ENCODE data around the gene RGS9. TPM values are rescaled to one million over a fixed set of nuclear protein-coding genes. Genes with fewer than 3 reads are reported as not detected.

RGS9 gene
- total RNA-seq, 1 experiment from 2014 or later, result 8.6 TPM

GRCh38 chr17:65201331-65201730 lies 64.2 kb downstream of the RGS9 start:
- intact Hi-C loops (cut with micrococcal nuclease), result no loop called here
- H2AFZ ChIP-seq (ENCODE audit: low read depth, low read length, poor library complexity, severe bottlenecking), result no peak overlapping the region

More at GRCh38 chr17:65201331-65201730, 64.2 kb downstream of the RGS9 start:
- no peaks in the 10 kb centered on the region for H3K4me1 ChIP-seq (ENCODE audit: control insufficient read depth in 1 of 2, insufficient read depth in 2 of 2, low read length in 2 of 2)
- ATAC-seq, result no peak
- H3K36me3 ChIP-seq (ENCODE audit: control insufficient read depth in 1 of 2, insufficient read depth in 2 of 2, low read length in 2 of 2), result no peaks in the 10 kb centered on the region
- POLR2A ChIA-PET, result no interaction called here
- no peaks in the 10 kb centered on the region for H4K20me1 ChIP-seq (ENCODE audit: insufficient read depth)
- H3K9me3 ChIP-seq (ENCODE audit: control insufficient read depth in 1 of 2, insufficient read depth in 1 of 2, low read depth in 1 of 2, low read length in 2 of 2), result no peaks in the 10 kb centered on the region
- no peak overlapping the region for H3K27ac ChIP-seq (ENCODE audit: low read depth, low read length)
- DNase-seq (ENCODE audit: low read depth, low spot score), result no peak
- RAD21 ChIA-PET (ENCODE audit: low non-redundant PET in 1 of 2, low total read pairs in 2 of 2, uncharacterized antibody in 2 of 2, unreplicated experiment in 2 of 2), result no interaction called here
- no peaks in the 10 kb centered on the region for H3K79me2 ChIP-seq (ENCODE audit: insufficient read depth, low read length)
- no peak overlapping the region for H3K9ac ChIP-seq (ENCODE audit: low read length)
- H3K27me3 ChIP-seq (ENCODE audit: insufficient read depth, low read length), result no peaks in the 10 kb centered on the region
- no peaks in the 10 kb centered on the region for H3K9me2 ChIP-seq (ENCODE audit: insufficient read depth)
- no TSS peak for BruUV-seq (replicated peaks)
- CTCF ChIA-PET, result no interaction called here
- H3K4me3 ChIP-seq (replicated peaks in 1 of 2; ENCODE audit: low read depth in 1 of 2, low read length in 2 of 2), result no peak overlapping the region
- TF ChIP-seq ZFX (IDR thresholded peaks at IDR 0.05) (no peak), CTCF (IDR thresholded peaks at IDR 0.05 in 2 of 3, conservative IDR thresholded peaks at IDR 0.05 in 1 of 3; ENCODE audit: borderline replicate concordance in 1 of 3, insufficient read depth in 1 of 3, low read depth in 2 of 3, low read length in 2 of 3) (no peak), POLR2AphosphoS5 (IDR thresholded peaks at IDR 0.05; ENCODE audit: low read depth, low read length) (no peak), ZNF274 (IDR thresholded peaks at IDR 0.05; ENCODE audit: low read depth, low read length) (no peak), EZH2phosphoT487 (IDR thresholded peaks at IDR 0.05; ENCODE audit: borderline replicate concordance) (no peak), ATF3 (IDR thresholded peaks at IDR 0.05) (no peak), SIN3A (IDR thresholded peaks at IDR 0.05; ENCODE audit: low read depth) (no peak), SP1 (IDR thresholded peaks at IDR 0.05; ENCODE audit: low read depth) (no peak), CEBPB (IDR thresholded peaks at IDR 0.05; ENCODE audit: low read depth) (no peak), YY1 (IDR thresholded peaks at IDR 0.05; ENCODE audit: extremely low read depth, insufficient replicate concordance, low read depth, low read length) (no peak), POLR2A (IDR thresholded peaks at IDR 0.05; ENCODE audit: borderline replicate concordance, extremely low read depth, insufficient read depth, insufficient read length) (no peak), RAD21 (IDR thresholded peaks at IDR 0.05; ENCODE audit: low read depth) (no peak), ELF1 (IDR thresholded peaks at IDR 0.05; ENCODE audit: borderline replicate concordance, low read depth) (no peak), SRF (IDR thresholded peaks at IDR 0.05; ENCODE audit: low read depth) (no peak), ZBTB33 (IDR thresholded peaks at IDR 0.05; ENCODE audit: extremely low read depth, insufficient replicate concordance, low read length) (no peak), JUND (IDR thresholded peaks at IDR 0.05) (no peak), FOSL1 (IDR thresholded peaks at IDR 0.05; ENCODE audit: low read depth) (no peak), CBX3 (IDR thresholded peaks at IDR 0.05; ENCODE audit: low read depth) (no peak)
- TF ChIP-seq, protein P1, sequence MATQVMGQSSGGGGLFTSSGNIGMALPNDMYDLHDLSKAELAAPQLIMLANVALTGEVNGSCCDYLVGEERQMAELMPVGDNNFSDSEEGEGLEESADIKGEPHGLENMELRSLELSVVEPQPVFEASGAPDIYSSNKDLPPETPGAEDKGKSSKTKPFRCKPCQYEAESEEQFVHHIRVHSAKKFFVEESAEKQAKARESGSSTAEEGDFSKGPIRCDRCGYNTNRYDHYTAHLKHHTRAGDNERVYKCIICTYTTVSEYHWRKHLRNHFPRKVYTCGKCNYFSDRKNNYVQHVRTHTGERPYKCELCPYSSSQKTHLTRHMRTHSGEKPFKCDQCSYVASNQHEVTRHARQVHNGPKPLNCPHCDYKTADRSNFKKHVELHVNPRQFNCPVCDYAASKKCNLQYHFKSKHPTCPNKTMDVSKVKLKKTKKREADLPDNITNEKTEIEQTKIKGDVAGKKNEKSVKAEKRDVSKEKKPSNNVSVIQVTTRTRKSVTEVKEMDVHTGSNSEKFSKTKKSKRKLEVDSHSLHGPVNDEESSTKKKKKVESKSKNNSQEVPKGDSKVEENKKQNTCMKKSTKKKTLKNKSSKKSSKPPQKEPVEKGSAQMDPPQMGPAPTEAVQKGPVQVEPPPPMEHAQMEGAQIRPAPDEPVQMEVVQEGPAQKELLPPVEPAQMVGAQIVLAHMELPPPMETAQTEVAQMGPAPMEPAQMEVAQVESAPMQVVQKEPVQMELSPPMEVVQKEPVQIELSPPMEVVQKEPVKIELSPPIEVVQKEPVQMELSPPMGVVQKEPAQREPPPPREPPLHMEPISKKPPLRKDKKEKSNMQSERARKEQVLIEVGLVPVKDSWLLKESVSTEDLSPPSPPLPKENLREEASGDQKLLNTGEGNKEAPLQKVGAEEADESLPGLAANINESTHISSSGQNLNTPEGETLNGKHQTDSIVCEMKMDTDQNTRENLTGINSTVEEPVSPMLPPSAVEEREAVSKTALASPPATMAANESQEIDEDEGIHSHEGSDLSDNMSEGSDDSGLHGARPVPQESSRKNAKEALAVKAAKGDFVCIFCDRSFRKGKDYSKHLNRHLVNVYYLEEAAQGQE (IDR thresholded peaks at IDR 0.05; ENCODE audit: low read depth), result no peak
- TF ChIP-seq, protein P2, sequence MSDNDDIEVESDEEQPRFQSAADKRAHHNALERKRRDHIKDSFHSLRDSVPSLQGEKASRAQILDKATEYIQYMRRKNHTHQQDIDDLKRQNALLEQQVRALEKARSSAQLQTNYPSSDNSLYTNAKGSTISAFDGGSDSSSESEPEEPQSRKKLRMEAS (IDR thresholded peaks at IDR 0.05), result no peak
- no peak overlapping the region for H3K4me2 ChIP-seq (ENCODE audit: low read length)
